DMS53 treated with DMSO at 0.1 percent for 48 hours (cell line): ENCODE measurements around the gene RCOR2.
A peak's percentile ranks its signal among the peaks of the same experiment; 100 is the strongest.

Source experiments
- DNase-seq: peaks from one replicate; lab custom pipeline; 2025; ENCODE audit not compliant: unreplicated experiment; lab: John Stamatoyannopoulos, UW

Gene RCOR2

DNA sequence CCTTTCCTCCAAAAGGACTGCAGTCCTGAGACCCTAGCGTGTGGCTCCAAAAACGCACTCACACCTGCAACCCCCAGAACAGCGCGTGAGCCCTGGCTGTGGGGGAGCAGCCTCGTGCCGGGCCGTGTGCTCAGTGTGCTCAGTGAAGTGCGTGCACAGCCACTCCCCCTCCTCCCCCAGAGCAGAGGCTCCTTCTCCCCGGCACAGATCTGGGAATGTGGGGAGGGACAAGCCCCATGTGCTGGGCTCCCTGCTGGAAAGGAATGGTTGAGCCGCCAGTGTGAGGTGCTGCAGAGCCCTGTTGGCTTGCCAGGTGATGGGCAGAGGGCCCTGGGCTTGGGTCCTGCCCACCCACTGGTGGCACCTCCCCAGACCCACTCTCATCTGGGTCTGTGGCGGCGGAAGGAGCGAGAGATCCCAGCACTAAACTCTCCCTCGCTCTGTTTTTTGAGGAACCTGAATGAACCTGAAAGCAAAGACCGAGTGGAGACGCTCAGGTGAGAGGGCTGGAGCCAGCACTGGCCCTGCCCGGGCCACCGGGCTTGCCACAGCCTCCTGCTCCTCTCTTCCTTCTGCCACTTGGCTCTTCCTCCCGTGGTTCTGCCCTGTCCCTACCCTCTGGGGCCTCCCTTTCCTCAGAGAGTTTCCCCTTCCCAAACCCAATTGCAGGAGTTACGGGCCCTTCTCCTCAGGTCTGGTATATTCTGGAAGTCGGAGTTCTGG lies 9.0 kb downstream of the RCOR2 start:
- DNase-seq: no peak

DNA sequence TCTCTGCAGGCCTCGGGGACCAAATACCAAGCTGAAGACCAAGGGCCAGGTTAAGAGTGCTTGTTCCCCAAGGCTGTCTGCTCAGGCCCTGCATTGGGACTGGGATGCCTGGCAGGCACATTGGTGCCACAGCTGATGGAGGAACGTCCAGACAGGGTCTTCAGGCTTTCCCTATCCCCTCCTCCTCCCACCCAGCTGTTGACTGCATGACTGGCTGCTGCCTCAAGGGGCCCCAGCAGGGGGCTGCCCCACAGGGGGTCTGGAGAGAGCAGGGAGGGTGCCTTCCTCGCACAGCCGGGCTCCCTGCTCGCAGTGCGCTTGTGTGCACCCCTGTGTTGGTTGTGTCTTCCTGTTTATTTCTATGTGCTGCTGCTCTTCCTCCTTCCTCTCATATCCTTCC lies 9.9 kb downstream of the RCOR2 start:
- DNase-seq: no peak

DNA sequence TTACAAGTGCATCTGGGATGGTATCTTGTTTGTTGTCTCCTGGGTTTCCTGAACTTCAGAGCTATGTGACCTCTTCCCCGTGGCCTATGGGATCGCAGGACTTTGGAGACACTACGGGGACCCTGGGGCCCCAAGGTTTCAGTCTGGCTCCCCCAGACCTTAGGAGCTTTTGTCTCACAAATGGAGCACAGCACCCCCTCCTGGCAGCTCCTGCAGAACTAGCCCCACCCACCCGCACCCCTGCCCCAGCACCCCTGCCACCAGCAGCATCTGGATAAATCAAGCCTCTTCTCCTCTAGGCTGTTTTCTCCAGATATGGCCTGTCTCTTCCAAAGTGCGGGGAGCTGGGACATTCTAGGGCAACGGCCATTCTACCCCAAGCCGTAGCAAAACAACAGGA lies 10.4 kb downstream of the RCOR2 start:
- DNase-seq: no peak

- no peak for DNase-seq
These were observed 10.9 kb downstream of the RCOR2 start for GRCh38 chr11:63906087-63906486.

GRCh38 chr11:63905179-63905578 lies 11.8 kb downstream of the RCOR2 start:
- DNase-seq: no peak

- no peak for DNase-seq
These were observed 12.2 kb downstream of the RCOR2 start for GRCh38 chr11:63904743-63905142.

DNA sequence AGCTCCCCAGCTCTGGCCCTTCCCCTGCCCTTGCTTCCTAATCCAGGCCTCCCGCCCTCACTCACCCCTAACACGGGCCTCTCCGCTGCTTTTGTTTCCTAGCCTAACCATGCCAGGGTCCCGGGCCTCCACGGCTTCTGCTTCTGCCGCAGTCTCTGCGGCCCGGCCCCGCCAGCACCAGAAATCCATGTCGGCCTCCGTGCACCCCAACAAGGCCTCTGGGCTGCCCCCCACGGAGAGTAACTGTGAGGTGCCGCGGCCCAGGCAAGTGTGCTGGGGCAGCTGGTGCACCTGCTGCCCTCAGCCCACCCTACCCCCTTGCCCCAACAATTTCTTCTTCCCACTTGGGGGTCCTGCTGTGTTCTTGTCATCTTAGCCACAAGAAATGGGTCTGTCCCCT lies 13.1 kb downstream of the RCOR2 start:
- DNase-seq: no peak

DNA sequence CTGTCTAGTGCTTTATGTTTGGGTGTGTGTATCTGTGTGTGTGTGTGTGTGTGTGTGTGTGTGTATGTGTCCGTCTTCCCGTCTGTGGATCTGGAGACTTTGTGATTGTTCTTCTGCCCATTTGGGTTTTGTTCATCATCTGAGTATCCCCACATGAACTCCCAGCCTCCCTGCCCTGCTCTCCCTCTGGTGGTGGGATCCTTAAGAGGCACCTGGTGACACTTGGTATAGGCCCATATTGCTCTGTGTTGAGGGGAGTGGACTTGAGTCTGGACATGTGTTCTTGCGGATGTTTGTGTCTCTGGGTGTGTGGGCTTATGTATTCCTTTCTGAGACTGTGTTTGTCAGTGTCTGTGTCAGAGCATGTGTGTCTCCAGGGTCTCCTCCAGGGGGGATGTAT lies 15.3 kb downstream of the RCOR2 start:
- no peak for DNase-seq

DNA sequence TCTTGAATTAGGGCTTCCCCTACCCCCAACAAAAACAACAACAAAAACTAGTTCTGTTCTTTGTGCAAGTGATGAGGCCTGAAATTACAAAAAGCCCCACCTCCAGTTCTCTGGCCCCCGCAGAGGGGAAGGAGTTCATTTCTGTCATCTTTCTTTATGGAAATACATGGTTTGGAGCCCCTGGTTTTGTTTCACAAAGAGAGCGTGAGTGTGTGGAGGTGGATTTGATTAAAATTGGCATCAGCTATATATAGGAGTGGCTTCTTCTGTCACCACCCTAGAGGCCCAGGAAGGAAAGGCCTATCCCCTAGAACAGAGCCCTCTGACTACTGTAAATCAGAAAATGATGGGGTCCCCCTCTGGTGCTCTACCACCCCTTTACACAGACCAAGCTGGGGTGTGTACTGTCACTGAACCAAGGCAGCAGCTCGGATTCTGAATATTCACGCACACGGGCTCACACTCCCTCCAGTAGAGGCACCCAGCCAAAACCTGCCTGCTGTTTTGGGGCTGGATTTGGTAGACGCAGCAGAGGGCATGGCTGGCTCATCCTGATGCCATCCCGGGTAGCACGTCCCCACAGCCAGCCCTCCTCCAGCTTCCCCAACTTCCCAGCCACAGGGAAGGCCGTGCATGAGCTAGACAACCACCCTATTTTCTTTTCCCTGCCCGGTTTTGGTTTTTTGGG lies 19.4 kb downstream of the RCOR2 start:
- no peak for DNase-seq

DNA sequence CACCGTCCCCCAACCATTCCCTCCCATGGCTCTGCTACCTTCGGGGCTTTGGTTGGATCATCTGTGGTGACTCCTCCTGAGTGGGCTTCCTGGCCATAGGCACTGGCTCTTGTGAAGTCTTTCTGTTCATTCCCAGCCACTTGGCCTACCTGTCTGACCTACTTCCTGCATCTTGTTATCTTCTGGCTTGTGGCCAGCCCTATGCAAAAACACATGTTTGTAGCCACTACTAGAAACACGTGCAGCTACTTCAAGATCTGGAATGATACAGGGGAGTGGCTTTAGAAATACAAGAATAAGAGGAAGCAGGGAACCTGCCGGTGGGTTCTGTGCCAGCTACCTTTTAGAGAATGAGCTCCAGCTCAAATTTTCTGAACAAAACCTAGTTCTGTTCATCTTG lies 20.9 kb downstream of the RCOR2 start:
- DNase-seq: no peak

DNA sequence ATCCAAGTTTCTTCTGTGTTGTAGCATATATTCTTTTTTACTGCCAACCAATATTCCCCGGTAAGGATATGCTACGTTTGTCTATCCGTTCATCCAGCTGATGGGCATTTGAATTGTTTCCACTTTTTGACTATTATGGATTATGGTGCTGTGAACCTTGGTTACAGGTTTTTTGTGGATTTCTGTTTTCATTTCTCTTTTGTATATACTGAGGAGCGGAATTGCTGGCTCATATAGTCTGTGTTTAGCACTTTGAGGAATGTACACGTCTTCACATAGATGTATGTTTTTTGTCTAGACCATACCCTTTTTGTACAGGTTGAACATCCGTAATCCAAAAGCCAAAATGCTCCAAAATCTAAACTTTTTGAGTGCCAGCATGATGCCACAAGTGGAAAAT lies 23.6 kb downstream of the RCOR2 start:
- no peak for DNase-seq

GRCh38 chr11:63892228-63892627 lies 24.7 kb downstream of the RCOR2 start:
- DNase-seq: no peak

- no peak for DNase-seq
These were observed 26.6 kb downstream of the RCOR2 start for GRCh38 chr11:63890368-63890767.

DNA sequence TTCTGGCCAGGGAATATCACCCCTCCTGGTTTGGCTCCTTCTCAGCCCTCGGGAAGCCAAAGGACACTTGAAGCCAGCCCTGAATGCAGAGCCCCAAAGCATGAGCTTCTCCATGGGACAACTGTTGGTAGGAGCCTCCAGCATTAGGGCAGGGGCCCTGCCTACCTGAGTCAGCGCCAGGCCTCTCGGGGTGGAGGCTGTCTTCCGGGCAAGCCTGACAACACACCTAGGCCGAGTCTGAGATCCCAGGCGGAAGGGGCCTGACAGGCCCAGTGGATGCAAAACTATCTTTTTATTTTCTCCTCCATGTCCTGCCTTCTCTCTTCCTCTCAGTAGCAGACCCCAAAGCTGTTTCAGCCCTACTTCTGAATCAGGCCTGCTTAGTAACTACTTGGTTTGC lies 27.6 kb downstream of the RCOR2 start:
- DNase-seq: no peak

GRCh38 chr11:63888170-63889086 lies 28.5 kb downstream of the RCOR2 start:
- peak; percentile 62 for DNase-seq

- DNase-seq: no peak
These were observed 29.5 kb downstream of the RCOR2 start for GRCh38 chr11:63887386-63887999.

DNA sequence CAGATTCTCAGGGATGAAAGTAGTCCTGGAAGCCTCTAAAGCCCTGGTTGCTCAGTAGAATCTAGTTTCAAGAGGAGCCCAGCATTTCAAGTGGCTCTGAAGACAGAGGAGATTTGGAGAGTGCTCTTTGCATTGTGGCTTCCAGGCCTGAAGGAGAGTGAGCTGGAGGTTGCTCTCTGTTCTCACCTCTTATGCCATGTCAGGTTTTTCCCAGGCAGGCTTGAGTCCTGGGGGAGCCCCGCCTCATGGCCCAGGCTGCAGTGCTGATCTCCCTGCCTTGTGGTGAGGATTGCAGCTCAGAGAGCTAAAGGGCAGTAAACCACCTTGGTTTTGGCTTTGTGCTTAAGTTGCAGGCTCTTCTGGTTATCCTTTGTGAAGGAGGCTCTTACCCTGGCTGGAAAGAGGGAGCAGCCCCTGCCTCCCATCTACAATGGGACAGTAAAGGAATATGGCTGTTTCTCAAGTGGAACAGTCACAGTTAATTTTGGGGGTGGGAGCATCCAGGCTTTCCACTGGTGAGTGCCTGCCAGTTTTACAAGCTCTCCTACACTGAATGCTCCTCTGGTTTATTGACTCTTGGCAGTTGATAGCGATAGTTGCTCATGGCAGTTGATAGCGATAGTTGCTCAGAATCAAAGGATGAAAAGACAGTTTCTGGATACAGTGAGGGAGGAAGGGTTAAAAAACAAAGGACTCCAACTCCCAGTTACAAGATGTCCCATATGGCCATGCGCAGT lies 32.6 kb downstream of the RCOR2 start:
- no peak for DNase-seq

DNA sequence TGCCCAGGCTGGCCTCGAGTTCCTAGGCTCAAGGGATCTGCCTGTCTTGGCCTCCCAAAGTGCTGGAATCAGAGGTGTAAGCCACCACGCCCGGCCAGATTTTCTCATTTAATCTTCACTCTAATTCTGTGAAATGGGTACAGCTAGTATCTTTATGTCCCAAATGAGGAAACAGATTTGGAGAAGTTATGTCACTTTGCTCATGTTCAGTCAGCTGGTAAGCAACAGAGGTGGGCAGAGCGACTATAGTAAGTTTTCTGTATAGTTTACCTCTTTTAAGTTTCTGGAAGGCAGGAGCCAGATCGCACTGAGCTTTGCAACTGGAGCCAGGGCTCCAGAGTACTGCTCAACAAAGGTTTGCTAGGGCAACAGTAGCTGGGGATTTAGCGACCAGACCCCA lies 33.2 kb downstream of the RCOR2 start:
- no peak for DNase-seq

- DNase-seq: no peak
These were observed 34.3 kb downstream of the RCOR2 start for GRCh38 chr11:63882555-63883242.

- DNase-seq: no peak
These were observed 36.6 kb downstream of the RCOR2 start for GRCh38 chr11:63880403-63880790.
